Neural progenitor cell (in vitro differentiated cells): ENCODE measurements around the gene EYS.

ENCODE experiments used
- CTCF ChIP-seq: fragments of 200-600 bp; sonication (generic); IDR thresholded peaks from 2 replicates; pipeline ENCODE4 v1.5.1; 2017; ENCODE audit warnings: antibody characterized with exemption, mild to moderate bottlenecking
- EZH2 ChIP-seq: fragments of 200-600 bp; sonication (generic); IDR thresholded peaks from 2 replicates; pipeline ENCODE4 v1.6.1; 2017; ENCODE audit warnings: antibody characterized with exemption, mild to moderate bottlenecking, moderate library complexity

GRCh38 chr6:64170316-64170715 lies 1536.7 kb downstream of the EYS start:
- TF ChIP-seq CTCF: no peak
- no peak for TF ChIP-seq EZH2
